ENCODE measurements around the gene PKN1.
"Not testable (repeated sequence)": the region's sequence is repeated elsewhere in the genome, so short reads cannot be mapped to it uniquely, and the experiment has no call there.

Gene PKN1
- total RNA-seq = 157 to 160 reads per million in 2 donors

GRCh38 chr19:14432791-14433553, at the start of gene PKN1:
Gene PKN1, plus strand, starts transcription at chr19:14433306. Its CDS starts 216 bp downstream, at chr19:14433522.
- peak in 2 of 5 experiments; percentile 28 to 61 for DNase-seq

- peak in 3 of 5 experiments; percentile 51 to 69 (median 58) for DNase-seq
Measured at GRCh38 chr19:14383661-14384555, 49.2 kb upstream of the PKN1 start.

- no peak for DNase-seq
Measured at GRCh38 chr19:14385492-14385891, 47.6 kb upstream of the PKN1 start.

- DNase-seq = no peak
Measured at GRCh38 chr19:14390548-14390947, 42.6 kb upstream of the PKN1 start.

GRCh38 chr19:14391156-14391821, 41.8 kb upstream of the PKN1 start:
- no peak for DNase-seq

- DNase-seq = no peak
Measured at GRCh38 chr19:14393329-14393728, 39.8 kb upstream of the PKN1 start.

- DNase-seq = no peak
Measured at GRCh38 chr19:14394167-14394566, 38.9 kb upstream of the PKN1 start.

GRCh38 chr19:14395262-14395661, 37.8 kb upstream of the PKN1 start:
- DNase-seq = no peak

- no peak for DNase-seq
Measured at GRCh38 chr19:14395710-14396336, 37.3 kb upstream of the PKN1 start.

GRCh38 chr19:14396730-14397129, 36.4 kb upstream of the PKN1 start:
- DNase-seq = not testable (repeated sequence)

GRCh38 chr19:14397168-14397567, 35.9 kb upstream of the PKN1 start:
- not testable (repeated sequence) for DNase-seq

- peak in 2 of 5 experiments; percentile 2 to 65 for DNase-seq
Measured at GRCh38 chr19:14400951-14401431, 32.1 kb upstream of the PKN1 start.

- peak in 1 of 5 experiments; percentile 8 for DNase-seq
Measured at GRCh38 chr19:14401468-14402195, 31.5 kb upstream of the PKN1 start.

- peak in 1 of 5 experiments; percentile 15 for DNase-seq
Measured at GRCh38 chr19:14402332-14403144, 30.6 kb upstream of the PKN1 start.

GRCh38 chr19:14403145-14403930, 29.8 kb upstream of the PKN1 start:
- DNase-seq = peak in 1 of 5 experiments; percentile 1

GRCh38 chr19:14404312-14404711, 28.8 kb upstream of the PKN1 start:
- DNase-seq = peak in 1 of 5 experiments; percentile 10

GRCh38 chr19:14405380-14405757, 27.7 kb upstream of the PKN1 start:
- DNase-seq = no peak

GRCh38 chr19:14405758-14406644, 27.1 kb upstream of the PKN1 start:
- peak; percentile 80 to 88 (median 87) for DNase-seq

All from T-helper 2 cell (primary cell).